Heart right ventricle (tissue), 16 donors: ENCODE results near the gene KY. TPM values are rescaled to one million over a fixed set of nuclear protein-coding genes. Genes with fewer than 3 reads are reported as not detected.

ENCODE experiments used
- ATAC-seq, 8 donors: fragments of 200-7000 bp; cut with Tn5 transposase; one replicate each; pipeline ENCODE4 v1.9.1; 2020; ENCODE audit warnings: mild to moderate bottlenecking in 8 of 8, moderate library complexity in 8 of 8, moderate number of reproducible peaks in 1 of 8
- DNase-seq, 2 donors: peaks; one replicate each; pipeline ENCODE4 v3.0.0-alpha.2; 2020
- H3K27ac ChIP-seq, 10 donors: fragments of 200-600 bp; sonication (generic) in 2 of 10; one replicate each; pipeline versions ENCODE4 v1.5.0 to v1.8.0; 2020 to 2022; ENCODE audit warnings: mild to moderate bottlenecking in 3 of 10
- H3K27me3 ChIP-seq, 7 donors: fragments of 200-600 bp; one replicate each; pipeline ENCODE4 v1.8.0; 2021 to 2022; ENCODE audit warnings: mild to moderate bottlenecking in 2 of 7
- H3K36me3 ChIP-seq, 9 donors: fragments of 200-600 bp; sonication (generic) in 1 of 9; one replicate each; pipeline versions ENCODE4 v1.5.0 to v1.8.0; 2020 to 2022; ENCODE audit warnings: mild to moderate bottlenecking in 2 of 9
- H3K4me1 ChIP-seq, 9 donors: fragments of 200-600 bp; sonication (generic) in 1 of 9; one replicate each; pipeline versions ENCODE4 v1.5.0 to v1.8.0; 2020 to 2022; ENCODE audit warnings: mild to moderate bottlenecking in 4 of 9
- H3K4me3 ChIP-seq, 10 donors: fragments of 200-600 bp; sonication (generic) in 2 of 10; one replicate each; pipeline versions ENCODE4 v1.5.0 to v1.8.0; 2020 to 2022; ENCODE audit warnings: mild to moderate bottlenecking in 7 of 10, moderate library complexity in 2 of 10
- H3K9me3 ChIP-seq, 11 donors: fragments of 200-600 bp in 10 of 11; sonication (generic) in 2 of 11; one replicate each; pipeline versions ENCODE4 v1.5.0 to v1.8.0; 2013 to 2022; ENCODE audit warnings: mild to moderate bottlenecking in 2 of 11, control low read depth in 1 of 11, moderate library complexity in 1 of 11
- CTCF ChIP-seq, 9 donors: fragments of 200-600 bp; sonication (generic) in 2 of 9; IDR thresholded peaks; one replicate each; pipeline versions ENCODE4 v1.5.0 to v1.8.0; 2021 to 2022; ENCODE audit warnings: antibody characterized with exemption in 9 of 9, mild to moderate bottlenecking in 5 of 9, moderate library complexity in 1 of 9
- WGBS, 2 donors: extraction: QIAGEN DNeasy Blood & Tissue Kit; methylation state at CpG; one replicate each; pipeline ENCODE4 v1.1.7; 2013; ENCODE audit warnings: inconsistent platforms in 1 of 2; 5-methylcytosine and 5-hydroxymethylcytosine counted together
- intact Hi-C, 10 donors: fragments of 100-400 bp; cut with DNase I; formaldehyde crosslinking; loops; one replicate each; pipeline versions ENCODE4 v1.11.1 to v1.14.2; 2022
- polyA plus RNA-seq, 2 donors: library from polyadenylated mRNA; stranded (reverse); fragments of 200-250 nt; gene quantifications; one replicate each; pipeline ENCODE4 v1.2.3, GENCODE V29; 2013
- total RNA-seq, 10 donors: library from RNA; stranded (reverse); fragmentation: NEBNext Ultra II Directional in 3 of 10; extraction: Animal tissue kit (Norgen Biotek cat#: 25700) in 3 of 10; gene quantifications; one replicate each; pipeline versions ENCODE4 v1.2.1 to v1.2.4, GENCODE V29; 2021 to 2023
- donor health status: Arrhythmogenic right ventricular cardiomyopathy.
- donor health status: ischemic (EF 13 %, LVEDD 7.1; RV severe dilation, severe dysfunction).
- donor health status: healthy with polysubstance abuse.
- donor health status: DM: no; HTN: yes; CAD: no.
- donor health status: DM: no; HTN: no; CAD: no.
- donor health status: ischemic (EF 25% LVEDD 6.9; RV normal size, moderate dysfunction).
- donor health status: ischemic (EF 25% LVEDD 5.7; RV mildly dilated, moderate dysfunction).
- donor health status: healthy.
- donor health status: DM: yes; HTN: yes; CAD: no.
- donor health status: Ischemic cardiomyopathy.
- donor health status: ischemic (EF 35%, LVEDD 5.7; RV mildly dilated, moderate dysfunction).
- donor health status: nonischemic (EF 11% LVEDD 7.7; RV severe dilation, severe dysfunction).
- donor health status: DM: yes; HTN: yes; CAD: no.
- donor health status: PGD.
- donor health status: ischemic (EF 29% LVEDD 5.4; RV normal size, mild dysfunction).
- donor health status: nonischemic (EF 23%, LVEDD 6.1; RV moderate dilation, normal function).

Gene KY
- total and polyA plus RNA-seq, 12 donors: 0.46 to 24.3 (median 8.2) TPM

DNA sequence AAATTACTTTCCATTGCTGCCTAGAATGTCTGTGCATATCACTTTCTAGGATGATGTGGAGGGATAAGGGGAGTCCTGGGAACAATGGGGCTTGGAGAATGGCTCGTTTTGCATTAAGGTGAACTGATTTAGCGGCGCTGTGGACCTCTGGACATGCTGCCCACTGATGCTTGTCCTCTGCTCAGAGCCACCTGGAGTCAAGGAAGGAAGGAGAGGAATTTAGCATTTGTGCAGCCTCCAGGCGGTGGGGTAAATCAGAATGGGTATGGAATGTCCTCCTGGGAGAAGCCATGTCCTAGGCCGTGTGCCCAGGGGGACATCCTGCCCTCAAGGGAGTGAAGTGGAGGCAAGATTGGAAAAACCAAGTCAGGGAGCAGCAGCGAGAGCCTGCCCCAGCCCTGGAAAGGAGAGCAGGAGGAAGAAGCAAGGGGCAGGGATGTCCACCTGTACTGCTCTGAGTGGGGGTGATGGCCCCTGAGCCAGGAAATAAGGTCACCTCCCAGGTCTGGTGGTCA, 37.8 kb downstream of the KY start:
- no peak for DNase-seq
- WGBS, 2 donors: 74 to 77% methylated on average over 6 of the region's 6 CpGs
- TF ChIP-seq CTCF (IDR thresholded peaks at IDR 0.05): no peak
- Histone ChIP-seq H3K4me1 (peaks cover 0 to 7% (median 0%) of the 10 kb centered on the region in 9 donors), H3K4me3 (no peak overlapping the region), H3K36me3 (peaks cover 0 to 11% (median 0%) of the 10 kb centered on the region in 9 donors), H3K27me3 (no peaks in the 10 kb centered on the region), H3K27ac (no peak overlapping the region), H3K9me3 (no peaks in the 10 kb centered on the region)
- no peak for ATAC-seq
- intact Hi-C loops: no loop called here

DNA sequence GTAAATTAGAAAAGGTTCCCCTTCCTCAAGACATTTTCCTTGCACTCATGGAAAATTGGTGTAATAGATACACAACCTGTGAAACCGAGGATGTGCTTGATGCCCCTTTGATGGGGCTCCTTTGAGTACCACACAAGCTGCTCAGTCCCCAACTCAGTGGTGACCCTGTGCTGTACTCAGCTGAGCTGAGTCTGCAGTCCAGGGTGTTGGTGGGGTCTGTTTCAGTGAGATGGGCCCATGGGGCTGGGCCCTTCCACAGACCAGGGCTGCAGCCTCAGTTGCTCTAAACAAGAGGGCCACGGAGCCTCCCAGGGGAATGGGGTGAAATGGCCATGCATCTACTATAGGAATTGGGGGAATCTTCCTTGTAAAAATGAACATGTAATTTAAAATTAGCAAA, 39.3 kb downstream of the KY start:
- Histone ChIP-seq H3K36me3 (peaks cover 0 to 11% (median 0%) of the 10 kb centered on the region in 9 donors), H3K4me1 (peaks cover 0 to 11% (median 5%) of the 10 kb centered on the region in 9 donors), H3K4me3 (no peak overlapping the region), H3K27me3 (no peaks in the 10 kb centered on the region), H3K27ac (no peak overlapping the region), H3K9me3 (no peaks in the 10 kb centered on the region)
- no peak for ATAC-seq
- intact Hi-C loops: no loop called here
- 79 to 88% methylated on average over 2 of the region's 2 CpGs for WGBS, 2 donors
- TF ChIP-seq CTCF (IDR thresholded peaks at IDR 0.05): no peak
- DNase-seq: no peak

- Histone ChIP-seq H3K4me1 (peaks cover 0 to 19% (median 6%) of the 10 kb centered on the region in 9 donors), H3K9me3 (no peaks in the 10 kb centered on the region), H3K27me3 (no peaks in the 10 kb centered on the region), H3K27ac (no peak overlapping the region), H3K36me3 (peaks cover 0 to 11% (median 0%) of the 10 kb centered on the region in 9 donors), H3K4me3 (no peak overlapping the region)
- 66 to 76% methylated on average over 11 of the region's 11 CpGs for WGBS, 2 donors
- no peak for DNase-seq
- peak in 2 of 8 donors; percentile 44 to 63 for ATAC-seq
- intact Hi-C loops: no loop called here
- no peak for TF ChIP-seq CTCF (IDR thresholded peaks at IDR 0.05)
Measured at GRCh38 chr3:134610432-134611385, 40.1 kb downstream of the KY start.

DNA sequence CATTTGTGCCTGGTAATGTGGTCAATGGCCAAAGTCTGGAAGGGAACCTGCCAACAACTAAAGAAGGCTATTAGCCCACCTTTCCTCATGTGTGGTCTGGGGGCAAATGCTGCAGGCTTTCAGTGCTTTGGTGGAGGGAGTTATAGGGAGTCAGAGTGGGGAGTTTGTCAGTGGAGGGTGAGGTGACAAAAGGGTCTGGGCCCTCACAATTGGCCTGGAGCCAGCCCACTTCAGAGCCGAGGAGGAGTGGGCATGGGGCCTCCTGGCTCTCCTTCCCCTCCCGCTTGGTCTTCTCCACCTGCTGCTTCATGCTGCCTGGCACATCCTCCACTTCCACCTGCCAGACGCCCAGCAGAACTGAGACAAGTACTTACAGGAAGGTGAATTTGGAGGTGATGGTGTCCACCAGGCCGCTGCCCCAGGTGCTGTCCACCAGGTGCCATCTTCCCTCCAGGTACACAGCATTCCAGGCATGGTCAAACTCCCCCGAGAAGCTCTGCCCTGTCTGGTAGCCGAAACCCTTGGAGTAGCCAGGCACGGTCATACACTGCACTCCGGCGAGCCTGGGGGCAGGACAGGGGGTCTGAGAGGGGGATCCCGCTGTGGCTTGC, 40.9 kb downstream of the KY start:
- WGBS, 2 donors: 68 to 69% methylated on average over 10 of the region's 10 CpGs
- H3K27me3 ChIP-seq: no peaks in the 10 kb centered on the region
- intact Hi-C loops: loop anchor here in 6 of 10 donors (5.0 to 10.0 kb wide), 5 partner anchors 145 to 1285 kb away; no protein-coding TSS in a partner anchor
- peaks cover 0 to 20% (median 6%) of the 10 kb centered on the region in 9 donors for H3K4me1 ChIP-seq
- DNase-seq (no peak), ATAC-seq (no peak)
- H3K36me3 ChIP-seq: peaks cover 0 to 10% (median 0%) of the 10 kb centered on the region in 9 donors
- no peaks in the 10 kb centered on the region for H3K9me3 ChIP-seq
- H3K4me3 ChIP-seq: no peak overlapping the region
- H3K27ac ChIP-seq: no peak overlapping the region
- no peak for TF ChIP-seq CTCF (IDR thresholded peaks at IDR 0.05)
